GM20000 (cell line): ENCODE results near the gene PRAC2.

ENCODE experiments used
- DNase-seq: peaks from one replicate; pipeline ENCODE4 v3.0.0; 2012; ENCODE audit warnings: low spot score
- CTCF ChIP-seq: IDR thresholded peaks from 2 replicates; pipeline ENCODE4 v1.5.1; 2012; ENCODE audit warnings: mild to moderate bottlenecking, control low read depth; ENCODE audit errors: extremely low read depth, missing control alignments

Gene PRAC2

GRCh38 chr17:48770954-48771353, 48.0 kb downstream of the PRAC2 start:
- no peak for TF ChIP-seq CTCF
- no peak for DNase-seq

- no peak for TF ChIP-seq CTCF
- DNase-seq, result no peak
These were observed 50.3 kb downstream of the PRAC2 start for GRCh38 chr17:48773245-48773644.
